HL-60 (cell line): ENCODE results near the gene GAMT.

Experiments
- POLR2AphosphoS5 ChIP-seq: IDR thresholded peaks from 2 replicates; pipeline ENCODE4 v1.6.1; 2012; ENCODE audit warnings: low read depth
- REST ChIP-seq: IDR thresholded peaks from 2 replicates; pipeline ENCODE4 v1.6.1; 2012; ENCODE audit warnings: low read depth; ENCODE audit not compliant: insufficient replicate concordance
- TF ChIP-seq, protein P1 (sequence below): IDR thresholded peaks from one replicate; pipeline ENCODE4 v1.5.1; 2011; ENCODE audit warnings: low read length, control low read depth, inconsistent platforms; ENCODE audit not compliant: insufficient read depth

DNA sequence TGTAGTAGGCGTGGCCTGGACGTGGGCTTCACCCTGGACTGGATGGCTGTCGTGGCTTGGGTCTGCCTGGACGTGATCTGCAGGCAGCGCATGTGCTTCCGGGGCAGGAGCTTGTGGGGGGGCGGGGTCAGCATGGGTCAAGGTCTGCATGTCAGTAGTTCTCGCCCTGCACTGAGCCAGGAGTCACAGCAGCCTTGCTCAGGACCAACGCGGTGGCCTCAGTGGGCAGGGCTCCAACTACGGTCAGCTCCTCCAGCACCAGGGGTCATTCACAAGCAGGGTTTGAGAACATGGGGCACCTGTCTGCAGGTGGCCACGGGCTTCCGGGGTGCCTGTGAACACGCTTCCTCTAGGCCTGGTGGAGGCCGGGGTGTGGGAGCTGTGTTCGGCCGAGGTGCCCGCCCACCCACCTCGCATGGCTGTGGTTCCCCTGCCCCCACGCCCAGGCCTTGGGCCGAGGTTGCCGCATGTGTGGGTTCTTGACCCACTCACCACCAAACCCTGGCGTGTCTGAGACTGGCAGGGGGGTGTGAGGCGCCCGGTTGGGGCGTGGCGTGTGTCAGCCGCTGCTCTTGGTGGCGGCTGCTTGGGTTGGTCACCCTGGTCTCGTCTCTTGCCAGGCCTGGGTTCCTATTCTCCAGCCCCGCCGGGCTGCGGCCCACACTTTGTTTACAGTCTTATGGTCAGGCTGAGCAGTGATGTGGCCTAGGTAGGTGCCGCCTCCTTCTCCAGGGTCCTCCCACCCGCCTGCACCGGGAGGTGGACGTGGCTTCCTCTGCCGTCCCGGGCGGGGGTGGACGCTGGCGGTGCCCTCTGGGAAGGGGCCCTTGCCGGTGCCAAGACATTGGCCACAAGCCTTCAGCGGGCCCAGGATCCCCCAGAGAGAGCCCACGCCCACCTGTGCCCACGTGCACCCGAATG lies 32.0 kb upstream of the GAMT start:
- TF ChIP-seq, protein P1, sequence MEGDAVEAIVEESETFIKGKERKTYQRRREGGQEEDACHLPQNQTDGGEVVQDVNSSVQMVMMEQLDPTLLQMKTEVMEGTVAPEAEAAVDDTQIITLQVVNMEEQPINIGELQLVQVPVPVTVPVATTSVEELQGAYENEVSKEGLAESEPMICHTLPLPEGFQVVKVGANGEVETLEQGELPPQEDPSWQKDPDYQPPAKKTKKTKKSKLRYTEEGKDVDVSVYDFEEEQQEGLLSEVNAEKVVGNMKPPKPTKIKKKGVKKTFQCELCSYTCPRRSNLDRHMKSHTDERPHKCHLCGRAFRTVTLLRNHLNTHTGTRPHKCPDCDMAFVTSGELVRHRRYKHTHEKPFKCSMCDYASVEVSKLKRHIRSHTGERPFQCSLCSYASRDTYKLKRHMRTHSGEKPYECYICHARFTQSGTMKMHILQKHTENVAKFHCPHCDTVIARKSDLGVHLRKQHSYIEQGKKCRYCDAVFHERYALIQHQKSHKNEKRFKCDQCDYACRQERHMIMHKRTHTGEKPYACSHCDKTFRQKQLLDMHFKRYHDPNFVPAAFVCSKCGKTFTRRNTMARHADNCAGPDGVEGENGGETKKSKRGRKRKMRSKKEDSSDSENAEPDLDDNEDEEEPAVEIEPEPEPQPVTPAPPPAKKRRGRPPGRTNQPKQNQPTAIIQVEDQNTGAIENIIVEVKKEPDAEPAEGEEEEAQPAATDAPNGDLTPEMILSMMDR = no peak
- TF ChIP-seq POLR2AphosphoS5 (peak; percentile 15; the same call in 1 of the 2 replicates), REST (no peak)
